Measurements from ENCODE around the gene ATP6V1G2.

Gene ATP6V1G2

GRCh38 chr6:31579119-31579505 is 32.7 kb upstream of the ATP6V1G2 start:
- no peak for DNase-seq (ENCODE audit: extremely low read depth, low read depth)
- TF ChIP-seq, protein P1, sequence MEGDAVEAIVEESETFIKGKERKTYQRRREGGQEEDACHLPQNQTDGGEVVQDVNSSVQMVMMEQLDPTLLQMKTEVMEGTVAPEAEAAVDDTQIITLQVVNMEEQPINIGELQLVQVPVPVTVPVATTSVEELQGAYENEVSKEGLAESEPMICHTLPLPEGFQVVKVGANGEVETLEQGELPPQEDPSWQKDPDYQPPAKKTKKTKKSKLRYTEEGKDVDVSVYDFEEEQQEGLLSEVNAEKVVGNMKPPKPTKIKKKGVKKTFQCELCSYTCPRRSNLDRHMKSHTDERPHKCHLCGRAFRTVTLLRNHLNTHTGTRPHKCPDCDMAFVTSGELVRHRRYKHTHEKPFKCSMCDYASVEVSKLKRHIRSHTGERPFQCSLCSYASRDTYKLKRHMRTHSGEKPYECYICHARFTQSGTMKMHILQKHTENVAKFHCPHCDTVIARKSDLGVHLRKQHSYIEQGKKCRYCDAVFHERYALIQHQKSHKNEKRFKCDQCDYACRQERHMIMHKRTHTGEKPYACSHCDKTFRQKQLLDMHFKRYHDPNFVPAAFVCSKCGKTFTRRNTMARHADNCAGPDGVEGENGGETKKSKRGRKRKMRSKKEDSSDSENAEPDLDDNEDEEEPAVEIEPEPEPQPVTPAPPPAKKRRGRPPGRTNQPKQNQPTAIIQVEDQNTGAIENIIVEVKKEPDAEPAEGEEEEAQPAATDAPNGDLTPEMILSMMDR (IDR thresholded peaks at IDR 0.05; ENCODE audit: low read depth, low read length) = no peak

GRCh38 chr6:31578184-31579118 is 32.0 kb upstream of the ATP6V1G2 start:
- DNase-seq (ENCODE audit: extremely low read depth, low read depth) = no peak
- TF ChIP-seq, protein P1 (IDR thresholded peaks at IDR 0.05; ENCODE audit: low read depth, low read length) = no peak

DNA sequence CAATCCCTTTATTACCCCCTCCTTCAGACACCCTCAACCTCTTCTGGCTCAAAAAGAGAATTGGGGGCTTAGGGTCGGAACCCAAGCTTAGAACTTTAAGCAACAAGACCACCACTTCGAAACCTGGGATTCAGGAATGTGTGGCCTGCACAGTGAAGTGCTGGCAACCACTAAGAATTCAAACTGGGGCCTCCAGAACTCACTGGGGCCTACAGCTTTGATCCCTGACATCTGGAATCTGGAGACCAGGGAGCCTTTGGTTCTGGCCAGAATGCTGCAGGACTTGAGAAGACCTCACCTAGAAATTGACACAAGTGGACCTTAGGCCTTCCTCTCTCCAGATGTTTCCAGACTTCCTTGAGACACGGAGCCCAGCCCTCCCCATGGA is 31.2 kb upstream of the ATP6V1G2 start:
- DNase-seq (ENCODE audit: extremely low read depth, low read depth) = no peak
- TF ChIP-seq, protein P1 (IDR thresholded peaks at IDR 0.05; ENCODE audit: low read depth, low read length) = no peak

DNA sequence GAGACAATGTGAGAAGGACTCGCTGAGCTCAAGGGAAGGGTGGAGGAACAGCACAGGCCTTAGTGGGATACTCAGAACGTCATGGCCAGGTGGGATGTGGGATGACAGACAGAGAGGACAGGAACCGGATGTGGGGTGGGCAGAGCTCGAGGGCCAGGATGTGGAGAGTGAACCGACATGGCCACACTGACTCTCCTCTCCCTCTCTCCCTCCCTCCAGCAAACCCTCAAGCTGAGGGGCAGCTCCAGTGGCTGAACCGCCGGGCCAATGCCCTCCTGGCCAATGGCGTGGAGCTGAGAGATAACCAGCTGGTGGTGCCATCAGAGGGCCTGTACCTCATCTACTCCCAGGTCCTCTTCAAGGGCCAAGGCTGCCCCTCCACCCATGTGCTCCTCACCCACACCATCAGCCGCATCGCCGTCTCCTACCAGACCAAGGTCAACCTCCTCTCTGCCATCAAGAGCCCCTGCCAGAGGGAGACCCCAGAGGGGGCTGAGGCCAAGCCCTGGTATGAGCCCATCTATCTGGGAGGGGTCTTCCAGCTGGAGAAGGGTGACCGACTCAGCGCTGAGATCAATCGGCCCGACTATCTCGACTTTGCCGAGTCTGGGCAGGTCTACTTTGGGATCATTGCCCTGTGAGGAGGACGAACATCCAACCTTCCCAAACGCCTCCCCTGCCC is 30.6 kb upstream of the ATP6V1G2 start:
- no peak for DNase-seq (ENCODE audit: extremely low read depth, low read depth)
- TF ChIP-seq, protein P1 (IDR thresholded peaks at IDR 0.05; ENCODE audit: low read depth, low read length) = no peak

- TF ChIP-seq, protein P1 (IDR thresholded peaks at IDR 0.05; ENCODE audit: low read depth, low read length) = no peak
- no peak for DNase-seq (ENCODE audit: extremely low read depth, low read depth)
Measured at GRCh38 chr6:31575952-31576685, 29.7 kb upstream of the ATP6V1G2 start.

DNA sequence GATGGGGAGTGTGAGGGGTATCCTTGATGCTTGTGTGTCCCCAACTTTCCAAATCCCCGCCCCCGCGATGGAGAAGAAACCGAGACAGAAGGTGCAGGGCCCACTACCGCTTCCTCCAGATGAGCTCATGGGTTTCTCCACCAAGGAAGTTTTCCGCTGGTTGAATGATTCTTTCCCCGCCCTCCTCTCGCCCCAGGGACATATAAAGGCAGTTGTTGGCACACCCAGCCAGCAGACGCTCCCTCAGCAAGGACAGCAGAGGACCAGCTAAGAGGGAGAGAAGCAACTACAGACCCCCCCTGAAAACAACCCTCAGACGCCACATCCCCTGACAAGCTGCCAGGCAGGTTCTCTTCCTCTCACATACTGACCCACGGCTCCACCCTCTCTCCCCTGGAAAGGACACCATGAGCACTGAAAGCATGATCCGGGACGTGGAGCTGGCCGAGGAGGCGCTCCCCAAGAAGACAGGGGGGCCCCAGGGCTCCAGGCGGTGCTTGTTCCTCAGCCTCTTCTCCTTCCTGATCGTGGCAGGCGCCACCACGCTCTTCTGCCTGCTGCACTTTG is 29.0 kb upstream of the ATP6V1G2 start, which contains the start of gene TNF:
TNF (plus strand) TSS at position 231 of the 567 bp plus-strand sequence; CDS start at position 408, 177 bp downstream.
- no peak for DNase-seq (ENCODE audit: extremely low read depth, low read depth)
- TF ChIP-seq, protein P1 (IDR thresholded peaks at IDR 0.05; ENCODE audit: low read depth, low read length) = no peak

Data from AG09319 (cell line).